Mammary epithelial cell (primary cell): ENCODE results near the gene C19orf85.

Experiments
- EZH2 ChIP-seq: IDR thresholded peaks from 2 replicates; pipeline ENCODE4 v1.6.1; 2012; ENCODE audit warnings: low read length, inconsistent platforms, borderline replicate concordance
- TF ChIP-seq, protein P1 (sequence below), 2 donors: IDR thresholded peaks in 1 of 2; conservative IDR thresholded peaks in 1 of 2; 2 replicates each; pipeline ENCODE4 v1.5.1; 2011 to 2012; ENCODE audit warnings: inconsistent platforms in 2 of 2, low read length in 2 of 2, mild to moderate bottlenecking in 2 of 2, control low read depth in 1 of 2, low read depth in 1 of 2; ENCODE audit not compliant: insufficient read depth in 1 of 2; ENCODE audit errors: extremely low read depth in 1 of 2

DNA sequence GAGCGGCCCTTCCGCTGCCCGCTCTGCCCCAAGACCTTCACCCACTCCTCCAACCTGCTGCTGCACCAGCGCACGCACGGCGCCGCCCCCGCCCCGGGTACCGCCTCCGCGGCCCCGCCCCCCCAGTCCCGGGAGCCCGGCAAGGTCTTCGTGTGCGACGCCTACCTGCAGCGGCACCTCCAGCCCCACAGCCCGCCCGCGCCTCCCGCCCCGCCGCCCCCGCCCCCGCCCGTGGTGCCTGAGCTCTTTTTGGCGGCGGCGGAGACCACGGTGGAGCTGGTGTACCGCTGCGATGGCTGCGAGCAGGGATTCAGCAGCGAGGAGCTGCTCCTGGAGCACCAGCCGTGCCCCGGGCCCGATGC lies 17.2 kb upstream of the C19orf85 start:
- TF ChIP-seq, protein P1, sequence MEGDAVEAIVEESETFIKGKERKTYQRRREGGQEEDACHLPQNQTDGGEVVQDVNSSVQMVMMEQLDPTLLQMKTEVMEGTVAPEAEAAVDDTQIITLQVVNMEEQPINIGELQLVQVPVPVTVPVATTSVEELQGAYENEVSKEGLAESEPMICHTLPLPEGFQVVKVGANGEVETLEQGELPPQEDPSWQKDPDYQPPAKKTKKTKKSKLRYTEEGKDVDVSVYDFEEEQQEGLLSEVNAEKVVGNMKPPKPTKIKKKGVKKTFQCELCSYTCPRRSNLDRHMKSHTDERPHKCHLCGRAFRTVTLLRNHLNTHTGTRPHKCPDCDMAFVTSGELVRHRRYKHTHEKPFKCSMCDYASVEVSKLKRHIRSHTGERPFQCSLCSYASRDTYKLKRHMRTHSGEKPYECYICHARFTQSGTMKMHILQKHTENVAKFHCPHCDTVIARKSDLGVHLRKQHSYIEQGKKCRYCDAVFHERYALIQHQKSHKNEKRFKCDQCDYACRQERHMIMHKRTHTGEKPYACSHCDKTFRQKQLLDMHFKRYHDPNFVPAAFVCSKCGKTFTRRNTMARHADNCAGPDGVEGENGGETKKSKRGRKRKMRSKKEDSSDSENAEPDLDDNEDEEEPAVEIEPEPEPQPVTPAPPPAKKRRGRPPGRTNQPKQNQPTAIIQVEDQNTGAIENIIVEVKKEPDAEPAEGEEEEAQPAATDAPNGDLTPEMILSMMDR (conservative IDR thresholded peaks at IDR 0.05 in 1 of 2, IDR thresholded peaks at IDR 0.05 in 1 of 2; ENCODE audit: extremely low read depth in 1 of 2, insufficient read depth in 1 of 2, low read depth in 1 of 2, low read length in 2 of 2) = no peak
- no peak for TF ChIP-seq EZH2
